ENCODE data around the gene CPNE4. TPM values are rescaled to one million over a fixed set of nuclear protein-coding genes. Genes with fewer than 3 reads are reported as not detected.

The CPNE4 gene
- total RNA-seq, 1 donor from 2014 or later = 3.2 TPM

DNA sequence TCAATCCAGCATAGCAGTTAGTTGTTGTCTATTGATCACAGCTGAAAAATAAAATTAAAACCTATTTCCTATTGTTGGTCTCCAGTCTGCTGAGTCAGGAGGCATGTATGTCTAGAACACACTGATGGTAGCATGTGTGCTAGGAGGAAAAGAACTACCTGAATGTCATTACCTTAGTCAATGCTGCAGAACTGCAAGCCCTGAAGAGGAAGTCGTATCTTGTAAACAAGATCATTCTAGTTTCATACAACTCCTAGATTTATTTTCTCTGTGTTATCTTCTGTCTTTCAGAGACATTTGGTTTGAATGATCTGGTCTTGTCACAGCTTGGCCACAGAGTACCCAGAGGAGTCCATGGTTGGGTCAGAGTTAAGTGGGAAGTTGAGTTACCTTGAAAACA is 422.1 kb downstream of the CPNE4 start:
- Histone ChIP-seq H3K27ac (no peak overlapping the region), H3K9me3 (no peaks in the 10 kb centered on the region), H3K4me1 (no peaks in the 10 kb centered on the region), H3K4me3 (no peak overlapping the region), H3K27me3 (no peaks in the 10 kb centered on the region), H3K36me3 (no peaks in the 10 kb centered on the region)
- intact Hi-C loops (cut with DNase I) = no loop called here
- DNase-seq (ENCODE audit: extremely low spot score in 2 of 2) = no peak
- TF ChIP-seq POLR2AphosphoS5 (IDR thresholded peaks at IDR 0.05; ENCODE audit: insufficient read depth in 1 of 2, low read depth in 1 of 2) (no peak), POLR2A (IDR thresholded peaks at IDR 0.05) (no peak)
- TF ChIP-seq, protein P1, sequence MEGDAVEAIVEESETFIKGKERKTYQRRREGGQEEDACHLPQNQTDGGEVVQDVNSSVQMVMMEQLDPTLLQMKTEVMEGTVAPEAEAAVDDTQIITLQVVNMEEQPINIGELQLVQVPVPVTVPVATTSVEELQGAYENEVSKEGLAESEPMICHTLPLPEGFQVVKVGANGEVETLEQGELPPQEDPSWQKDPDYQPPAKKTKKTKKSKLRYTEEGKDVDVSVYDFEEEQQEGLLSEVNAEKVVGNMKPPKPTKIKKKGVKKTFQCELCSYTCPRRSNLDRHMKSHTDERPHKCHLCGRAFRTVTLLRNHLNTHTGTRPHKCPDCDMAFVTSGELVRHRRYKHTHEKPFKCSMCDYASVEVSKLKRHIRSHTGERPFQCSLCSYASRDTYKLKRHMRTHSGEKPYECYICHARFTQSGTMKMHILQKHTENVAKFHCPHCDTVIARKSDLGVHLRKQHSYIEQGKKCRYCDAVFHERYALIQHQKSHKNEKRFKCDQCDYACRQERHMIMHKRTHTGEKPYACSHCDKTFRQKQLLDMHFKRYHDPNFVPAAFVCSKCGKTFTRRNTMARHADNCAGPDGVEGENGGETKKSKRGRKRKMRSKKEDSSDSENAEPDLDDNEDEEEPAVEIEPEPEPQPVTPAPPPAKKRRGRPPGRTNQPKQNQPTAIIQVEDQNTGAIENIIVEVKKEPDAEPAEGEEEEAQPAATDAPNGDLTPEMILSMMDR (IDR thresholded peaks at IDR 0.05) = no peak

- intact Hi-C loops (cut with DNase I) = no loop called here
- no peaks in the 10 kb centered on the region for H3K9me3 ChIP-seq
- no peaks in the 10 kb centered on the region for H3K36me3 ChIP-seq
- TF ChIP-seq POLR2AphosphoS5 (IDR thresholded peaks at IDR 0.05; ENCODE audit: insufficient read depth in 1 of 2, low read depth in 1 of 2) = no peak
- no peaks in the 10 kb centered on the region for H3K4me1 ChIP-seq
- no peak for DNase-seq (ENCODE audit: extremely low spot score in 2 of 2)
- H3K4me3 ChIP-seq = no peak overlapping the region
- no peak overlapping the region for H3K27ac ChIP-seq
- H3K27me3 ChIP-seq = no peaks in the 10 kb centered on the region
These were observed 424.6 kb downstream of the CPNE4 start for GRCh38 chr3:131610174-131610573.

- Histone ChIP-seq H3K9me3 (no peaks in the 10 kb centered on the region), H3K27ac (no peak overlapping the region), H3K4me1 (no peaks in the 10 kb centered on the region), H3K27me3 (no peaks in the 10 kb centered on the region), H3K4me3 (no peak overlapping the region), H3K36me3 (no peaks in the 10 kb centered on the region)
- no peak for DNase-seq (ENCODE audit: extremely low spot score in 2 of 2)
- intact Hi-C loops (cut with DNase I) = no loop called here
- TF ChIP-seq, protein P1 (IDR thresholded peaks at IDR 0.05) = no peak
- TF ChIP-seq POLR2A (IDR thresholded peaks at IDR 0.05) (no peak), POLR2AphosphoS5 (IDR thresholded peaks at IDR 0.05; ENCODE audit: insufficient read depth in 1 of 2, low read depth in 1 of 2) (no peak)
These were observed 426.1 kb downstream of the CPNE4 start for GRCh38 chr3:131608741-131609140.

DNA sequence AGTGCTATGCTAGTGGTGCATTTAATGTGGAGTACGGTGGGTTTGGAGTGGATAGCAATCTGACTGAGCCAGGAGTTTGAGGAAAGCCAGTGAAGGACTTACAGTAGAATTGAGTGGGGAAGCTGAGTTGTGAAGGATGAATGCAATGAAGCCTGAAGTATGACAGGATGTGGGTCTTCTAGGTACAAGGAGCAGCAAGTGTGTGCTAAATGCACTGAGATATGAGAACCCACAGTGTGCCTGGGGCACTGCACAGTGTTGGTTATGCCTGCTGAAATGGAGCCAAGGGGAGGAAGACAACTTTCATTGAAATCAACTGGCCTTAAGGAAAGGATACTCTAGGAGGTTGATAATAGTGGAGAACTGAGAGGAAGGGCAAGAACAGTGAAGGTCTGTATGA is 426.5 kb downstream of the CPNE4 start:
- no peak overlapping the region for H3K27ac ChIP-seq
- no peak for TF ChIP-seq POLR2AphosphoS5 (IDR thresholded peaks at IDR 0.05; ENCODE audit: insufficient read depth in 1 of 2, low read depth in 1 of 2)
- TF ChIP-seq POLR2A (IDR thresholded peaks at IDR 0.05) = no peak
- TF ChIP-seq, protein P1 (IDR thresholded peaks at IDR 0.05) = no peak
- H3K36me3 ChIP-seq = no peaks in the 10 kb centered on the region
- intact Hi-C loops (cut with DNase I) = no loop called here
- no peak for DNase-seq (ENCODE audit: extremely low spot score in 2 of 2)
- H3K4me3 ChIP-seq = no peak overlapping the region
- no peaks in the 10 kb centered on the region for H3K4me1 ChIP-seq
- H3K9me3 ChIP-seq = no peaks in the 10 kb centered on the region
- no peaks in the 10 kb centered on the region for H3K27me3 ChIP-seq

DNA sequence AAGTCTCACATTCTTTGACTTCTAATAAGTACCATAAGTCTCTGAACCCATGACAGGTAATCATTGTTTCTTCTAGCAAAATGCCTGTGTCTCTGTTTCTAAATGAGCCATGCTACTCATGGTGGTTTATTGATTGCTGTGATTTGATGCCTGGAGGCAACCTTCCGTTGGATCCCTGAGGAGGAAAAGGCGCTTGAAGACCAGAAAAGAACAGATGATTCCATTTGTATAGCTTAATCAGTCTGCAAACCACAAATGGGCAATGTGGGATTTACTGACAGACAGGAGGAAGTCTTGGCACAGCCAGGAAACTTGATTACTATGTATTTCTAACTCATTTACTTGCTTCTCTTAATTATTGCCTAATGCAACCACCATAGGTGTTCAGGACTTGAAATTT is 428.9 kb downstream of the CPNE4 start:
- Histone ChIP-seq H3K4me3 (no peak overlapping the region), H3K9me3 (no peaks in the 10 kb centered on the region), H3K27me3 (no peaks in the 10 kb centered on the region), H3K27ac (no peak overlapping the region), H3K4me1 (no peaks in the 10 kb centered on the region), H3K36me3 (no peaks in the 10 kb centered on the region)
- intact Hi-C loops (cut with DNase I) = no loop called here
- DNase-seq (ENCODE audit: extremely low spot score in 2 of 2) = no peak
- no peak for TF ChIP-seq POLR2A (IDR thresholded peaks at IDR 0.05)
- TF ChIP-seq, protein P1 (IDR thresholded peaks at IDR 0.05) = no peak
- TF ChIP-seq POLR2AphosphoS5 (IDR thresholded peaks at IDR 0.05; ENCODE audit: insufficient read depth in 1 of 2, low read depth in 1 of 2) = no peak

Measured in vagina (tissue), 2 donors.